Suppressor macrophage (primary cell): ENCODE results near the gene IL1A.

Source experiments
- DNase-seq, 4 experiments: peaks; one replicate each; pipeline ENCODE4 v3.0.0-alpha.2; 2020 to 2022

IL1A gene

GRCh38 chr2:112725545-112726457 is 58.5 kb downstream of the IL1A start:
- DNase-seq = no peak

GRCh38 chr2:112724591-112725525 is 59.4 kb downstream of the IL1A start:
- peak; percentile 45 to 78 (median 62) for DNase-seq

GRCh38 chr2:112723995-112724394 is 60.3 kb downstream of the IL1A start:
- DNase-seq = no peak
